Glomerular visceral epithelial cell (primary cell): ENCODE data around the gene SUSD6.

Experiments used
- DNase-seq: peaks from one replicate; pipeline ENCODE4 v3.0.0-alpha.2; 2016; ENCODE audit errors: extremely low spot score

SUSD6 gene

GRCh38 chr14:69648480-69649451, 37.4 kb downstream of the SUSD6 start:
- DNase-seq = no peak

- DNase-seq = no peak
Observed at GRCh38 chr14:69650948-69651369, 39.6 kb downstream of the SUSD6 start.

GRCh38 chr14:69651664-69652063, 40.3 kb downstream of the SUSD6 start:
- DNase-seq = no peak

GRCh38 chr14:69652942-69653684, 41.7 kb downstream of the SUSD6 start:
- DNase-seq = no peak

- DNase-seq = no peak
Observed at GRCh38 chr14:69654116-69654515, 42.7 kb downstream of the SUSD6 start.

- DNase-seq = peak; percentile 46
Observed at GRCh38 chr14:69657950-69658355, 46.6 kb downstream of the SUSD6 start.

GRCh38 chr14:69658664-69659261, 47.4 kb downstream of the SUSD6 start:
- DNase-seq = peak; percentile 64

- no peak for DNase-seq
Observed at GRCh38 chr14:69660344-69661193, 49.2 kb downstream of the SUSD6 start.

- no peak for DNase-seq
Observed at GRCh38 chr14:69661194-69661537, 49.8 kb downstream of the SUSD6 start.

- DNase-seq = no peak
Observed at GRCh38 chr14:69662636-69663299, 51.4 kb downstream of the SUSD6 start.

GRCh38 chr14:69663300-69663643, 51.9 kb downstream of the SUSD6 start:
- DNase-seq = no peak

- DNase-seq = no peak
Observed at GRCh38 chr14:69664265-69664664, 52.9 kb downstream of the SUSD6 start.

- no peak for DNase-seq
Observed at GRCh38 chr14:69664865-69665526, 53.6 kb downstream of the SUSD6 start.

GRCh38 chr14:69665631-69666030, 54.2 kb downstream of the SUSD6 start:
- no peak for DNase-seq

GRCh38 chr14:69666112-69666511, 54.7 kb downstream of the SUSD6 start:
- DNase-seq = no peak

GRCh38 chr14:69666690-69667211, 55.4 kb downstream of the SUSD6 start:
- no peak for DNase-seq

- no peak for DNase-seq
Observed at GRCh38 chr14:69667938-69668335, 56.5 kb downstream of the SUSD6 start.

- DNase-seq = no peak
Observed at GRCh38 chr14:69669375-69669774, 58.0 kb downstream of the SUSD6 start.

GRCh38 chr14:69670093-69670492, 58.7 kb downstream of the SUSD6 start:
- DNase-seq = peak; percentile 41

GRCh38 chr14:69671365-69672030, 60.1 kb downstream of the SUSD6 start:
- no peak for DNase-seq
